CD14-positive monocyte (primary cell): Measurements from ENCODE around the gene HCK. TPM values are rescaled to one million over a fixed set of nuclear protein-coding genes. Genes with fewer than 3 reads are reported as not detected.
A peak's percentile ranks its signal among the peaks of the same experiment; 100 is the strongest.

ENCODE experiments used
- DNase-seq, 3 donors: peaks; one replicate each; pipeline ENCODE4 v3.0.0-alpha.2; 2011 to 2022
- H2AFZ ChIP-seq: 2 replicates; pipeline ENCODE4 v1.6.0; 2012; ENCODE audit warnings: mild to moderate bottlenecking, low read depth, low read length, inconsistent platforms; ENCODE audit not compliant: insufficient read depth, poor library complexity, severe bottlenecking
- H3K27ac ChIP-seq, 2 donors: 1 replicate in 1 of 2; 2 replicates in 1 of 2; pipeline ENCODE4 v1.5.1; 2012 to 2013; ENCODE audit warnings: low read length in 2 of 2, control low read depth in 1 of 2, inconsistent platforms in 1 of 2, low read depth in 1 of 2, mild to moderate bottlenecking in 1 of 2
- H3K27me3 ChIP-seq, 2 donors: one replicate each; pipeline versions ENCODE4 v1.6.0 to v1.6.1; 2011 to 2013; ENCODE audit warnings: low read length in 2 of 2; ENCODE audit not compliant: control insufficient read depth in 2 of 2, insufficient read depth in 2 of 2
- H3K36me3 ChIP-seq, 2 donors: replicated peaks in 1 of 2; 1 replicate in 1 of 2; 2 replicates in 1 of 2; pipeline versions ENCODE4 v1.5.1 to v1.6.1; 2012 to 2013; ENCODE audit warnings: low read length in 2 of 2, control low read depth in 1 of 2, inconsistent platforms in 1 of 2, mild to moderate bottlenecking in 1 of 2; ENCODE audit not compliant: insufficient read depth in 2 of 2, control insufficient read depth in 1 of 2
- H3K4me1 ChIP-seq, 2 donors: 1 replicate in 1 of 2; 2 replicates in 1 of 2; pipeline versions ENCODE4 v1.5.1 to v1.6.1; 2012 to 2013; ENCODE audit warnings: low read length in 2 of 2, control low read depth in 1 of 2, inconsistent platforms in 1 of 2, mild to moderate bottlenecking in 1 of 2, moderate library complexity in 1 of 2; ENCODE audit not compliant: insufficient read depth in 2 of 2, control insufficient read depth in 1 of 2
- H3K4me2 ChIP-seq: replicated peaks from 2 replicates; pipeline ENCODE3; 2012; ENCODE audit warnings: low read length, moderate library complexity, mild to moderate bottlenecking; ENCODE audit not compliant: poor library complexity, severe bottlenecking; ENCODE audit errors: extremely low read depth
- H3K4me3 ChIP-seq, 3 experiments: fragments of 200-600 bp in 1 of 3; sonication (generic) in 1 of 3; replicated peaks in 1 of 3; 1 replicate in 2 of 3; 2 replicates in 1 of 3; pipeline ENCODE4 v1.5.1; 2011 to 2013; ENCODE audit warnings: low read length in 3 of 3, mild to moderate bottlenecking in 3 of 3, control low read depth in 2 of 3, low read depth in 2 of 3, inconsistent platforms in 1 of 3, moderate library complexity in 1 of 3
- H3K79me2 ChIP-seq: 2 replicates; pipeline ENCODE4 v1.6.0; 2012; ENCODE audit warnings: mild to moderate bottlenecking, control low read depth, inconsistent platforms, low read length, moderate library complexity; ENCODE audit not compliant: insufficient read depth
- H3K9ac ChIP-seq: 2 replicates; pipeline ENCODE4 v1.6.0; 2017; ENCODE audit warnings: low read length, mild to moderate bottlenecking; ENCODE audit not compliant: insufficient read depth, poor library complexity, severe bottlenecking
- H3K9me3 ChIP-seq, 2 donors: replicated peaks in 1 of 2; 1 replicate in 1 of 2; 2 replicates in 1 of 2; pipeline versions ENCODE4 v1.5.1 to v1.6.1; 2012 to 2013; ENCODE audit warnings: low read length in 2 of 2, control low read depth in 1 of 2; ENCODE audit not compliant: control insufficient read depth in 1 of 2, insufficient read depth in 1 of 2
- H4K20me1 ChIP-seq: 2 replicates; pipeline ENCODE4 v1.6.0; 2012; ENCODE audit warnings: mild to moderate bottlenecking, low read length, control low read depth, moderate library complexity; ENCODE audit not compliant: insufficient read depth
- H3K27ac Mint-ChIP-seq, 7 donors: one replicate each; pipeline ENCODE4 v1.8.0; 2020; ENCODE audit warnings: mild to moderate bottlenecking in 7 of 7, mixed read lengths in 7 of 7, moderate library complexity in 6 of 7, inconsistent platforms in 2 of 7
- H3K27me3 Mint-ChIP-seq, 3 donors: one replicate each; pipeline ENCODE4 v1.8.0; 2021 to 2022; ENCODE audit warnings: low read depth in 3 of 3, mild to moderate bottlenecking in 3 of 3, mixed read lengths in 3 of 3, moderate library complexity in 3 of 3, inconsistent platforms in 1 of 3
- H3K36me3 Mint-ChIP-seq, 2 donors: one replicate each; pipeline ENCODE4 v1.8.0; 2020; ENCODE audit warnings: mixed read lengths in 2 of 2, inconsistent platforms in 1 of 2, mild to moderate bottlenecking in 1 of 2
- H3K4me1 Mint-ChIP-seq: one replicate; pipeline ENCODE4 v1.8.0; 2020; ENCODE audit warnings: mild to moderate bottlenecking, mixed read lengths
- H3K4me3 Mint-ChIP-seq, 2 donors: one replicate each; pipeline ENCODE4 v1.8.0; 2020; ENCODE audit warnings: mild to moderate bottlenecking in 2 of 2, mixed read lengths in 2 of 2, moderate library complexity in 1 of 2
- H3K9me3 Mint-ChIP-seq, 7 donors: one replicate each; pipeline ENCODE4 v1.8.0; 2020 to 2022; ENCODE audit warnings: mixed read lengths in 7 of 7, mild to moderate bottlenecking in 6 of 7, moderate library complexity in 6 of 7, inconsistent platforms in 2 of 7
- WGBS: methylation state at CpG from one replicate; pipeline ENCODE4 v1.1.5; 2013; ENCODE audit warnings: missing lambda C conversion rate; ENCODE audit not compliant: insufficient coverage; 5-methylcytosine and 5-hydroxymethylcytosine counted together
- intact Hi-C, 2 donors: fragments of 100-400 bp; cut with micrococcal nuclease; formaldehyde crosslinking; loops; one replicate each; pipeline versions ENCODE4 v1.15.0 to v1.15.1; 2023
- polyA plus RNA-seq, 3 donors: library from polyadenylated mRNA; depleted of rRNA in 1 of 3; unstranded in 2 of 3; stranded (reverse) in 1 of 3; fragments of 300-500 nt in 2 of 3; fragments of >200 nt in 1 of 3; fragmentation: Illumina TruSeq in 2 of 3; gene quantifications; 1 replicate in 2 of 3; 2 replicates in 1 of 3; pipeline ENCODE4 v1.2.3, GENCODE V29; 2012 to 2021
- TF ChIP-seq, protein P1 (sequence below): fragments of 200-600 bp; IDR thresholded peaks from one replicate; pipeline ENCODE4 v1.8.0; 2022; ENCODE audit warnings: antibody characterized with exemption, mild to moderate bottlenecking

Gene HCK
- polyA plus RNA-seq, 3 donors, result 430 to 688 (median 526) TPM

- H3K79me2 ChIP-seq, result no peaks in the 10 kb centered on the region
- no peaks in the 10 kb centered on the region for H3K36me3 Mint-ChIP-seq
- no peak overlapping the region for H3K27ac Mint-ChIP-seq
- H3K4me3 Mint-ChIP-seq, result no peak overlapping the region
- H3K27me3 Mint-ChIP-seq, result peaks cover 1 to 8% (median 6%) of the 10 kb centered on the region in 3 donors
- no peaks in the 10 kb centered on the region for H4K20me1 ChIP-seq
- no peaks in the 10 kb centered on the region for H3K36me3 ChIP-seq
- H3K9ac ChIP-seq, result no peak overlapping the region
- H3K4me3 ChIP-seq, result no peak overlapping the region
- no peaks in the 10 kb centered on the region for H3K9me3 ChIP-seq
- intact Hi-C loops, result no loop called here
- H3K9me3 Mint-ChIP-seq, result no peaks in the 10 kb centered on the region
- H3K27me3 ChIP-seq, result no peaks in the 10 kb centered on the region
- H2AFZ ChIP-seq, result no peak overlapping the region
- peaks cover 9% of the 10 kb centered on the region for H3K4me1 Mint-ChIP-seq
- no peak overlapping the region for H3K27ac ChIP-seq
- no peak overlapping the region for H3K4me2 ChIP-seq
- no peak for DNase-seq
- TF ChIP-seq, protein P1, sequence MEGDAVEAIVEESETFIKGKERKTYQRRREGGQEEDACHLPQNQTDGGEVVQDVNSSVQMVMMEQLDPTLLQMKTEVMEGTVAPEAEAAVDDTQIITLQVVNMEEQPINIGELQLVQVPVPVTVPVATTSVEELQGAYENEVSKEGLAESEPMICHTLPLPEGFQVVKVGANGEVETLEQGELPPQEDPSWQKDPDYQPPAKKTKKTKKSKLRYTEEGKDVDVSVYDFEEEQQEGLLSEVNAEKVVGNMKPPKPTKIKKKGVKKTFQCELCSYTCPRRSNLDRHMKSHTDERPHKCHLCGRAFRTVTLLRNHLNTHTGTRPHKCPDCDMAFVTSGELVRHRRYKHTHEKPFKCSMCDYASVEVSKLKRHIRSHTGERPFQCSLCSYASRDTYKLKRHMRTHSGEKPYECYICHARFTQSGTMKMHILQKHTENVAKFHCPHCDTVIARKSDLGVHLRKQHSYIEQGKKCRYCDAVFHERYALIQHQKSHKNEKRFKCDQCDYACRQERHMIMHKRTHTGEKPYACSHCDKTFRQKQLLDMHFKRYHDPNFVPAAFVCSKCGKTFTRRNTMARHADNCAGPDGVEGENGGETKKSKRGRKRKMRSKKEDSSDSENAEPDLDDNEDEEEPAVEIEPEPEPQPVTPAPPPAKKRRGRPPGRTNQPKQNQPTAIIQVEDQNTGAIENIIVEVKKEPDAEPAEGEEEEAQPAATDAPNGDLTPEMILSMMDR, result no peak
- peaks cover 6 to 8% of the 10 kb centered on the region in 2 donors for H3K4me1 ChIP-seq
Measured at GRCh38 chr20:32004963-32005362, 47.1 kb upstream of the HCK start.

DNA sequence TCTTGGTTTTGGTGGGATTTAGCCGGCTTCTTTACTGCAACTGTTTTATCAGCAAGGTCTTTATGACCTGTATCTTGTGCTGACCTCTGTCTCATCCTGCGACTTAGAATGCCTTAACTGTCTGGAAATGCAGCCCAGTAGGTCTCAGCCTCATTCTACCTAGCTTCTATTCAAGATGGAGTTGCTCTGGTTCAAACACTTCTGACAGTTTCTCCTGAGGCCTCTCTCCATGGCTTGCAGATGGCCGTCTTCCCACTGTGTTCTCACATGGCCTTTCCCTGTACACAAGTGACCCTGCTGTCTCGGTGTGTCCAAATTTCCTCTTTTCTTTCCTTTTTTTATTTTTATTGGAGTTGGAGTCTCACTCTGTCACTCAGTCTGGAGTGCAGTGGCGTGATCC lies 46.0 kb upstream of the HCK start:
- H2AFZ ChIP-seq, result no peak overlapping the region
- Mint-ChIP-seq H3K27ac (peak overlapping the region in 1 of 7 donors; percentile 84), H3K36me3 (no peaks in the 10 kb centered on the region), H3K4me1 (peaks cover 9% of the 10 kb centered on the region), H3K27me3 (peaks cover 1 to 11% (median 6%) of the 10 kb centered on the region in 3 donors), H3K9me3 (no peaks in the 10 kb centered on the region), H3K4me3 (no peak overlapping the region)
- peaks cover 6 to 8% of the 10 kb centered on the region in 2 donors for H3K4me1 ChIP-seq
- no peaks in the 10 kb centered on the region for H3K79me2 ChIP-seq
- H3K9ac ChIP-seq, result no peak overlapping the region
- no peaks in the 10 kb centered on the region for H3K36me3 ChIP-seq
- H3K4me3 ChIP-seq, result no peak overlapping the region
- H4K20me1 ChIP-seq, result no peaks in the 10 kb centered on the region
- intact Hi-C loops, result no loop called here
- H3K27me3 ChIP-seq, result no peaks in the 10 kb centered on the region
- TF ChIP-seq, protein P1, result no peak
- H3K27ac ChIP-seq, result no peak overlapping the region
- no peak for DNase-seq
- WGBS, result 89% methylated on average over 3 of the region's 5 CpGs
- H3K9me3 ChIP-seq, result no peaks in the 10 kb centered on the region
- no peak overlapping the region for H3K4me2 ChIP-seq
